ENCODE data around the gene MAK.
A peak's percentile ranks its signal among the peaks of the same experiment; 100 is the strongest.
"Not testable (repeated sequence)": the region's sequence is repeated elsewhere in the genome, so short reads cannot be mapped to it uniquely, and the experiment has no call there.

The MAK gene

GRCh38 chr6:10723567-10723881, 114.8 kb downstream of the MAK start:
- no peak for DNase-seq (ENCODE audit: low read depth)
- TF ChIP-seq, protein P1, sequence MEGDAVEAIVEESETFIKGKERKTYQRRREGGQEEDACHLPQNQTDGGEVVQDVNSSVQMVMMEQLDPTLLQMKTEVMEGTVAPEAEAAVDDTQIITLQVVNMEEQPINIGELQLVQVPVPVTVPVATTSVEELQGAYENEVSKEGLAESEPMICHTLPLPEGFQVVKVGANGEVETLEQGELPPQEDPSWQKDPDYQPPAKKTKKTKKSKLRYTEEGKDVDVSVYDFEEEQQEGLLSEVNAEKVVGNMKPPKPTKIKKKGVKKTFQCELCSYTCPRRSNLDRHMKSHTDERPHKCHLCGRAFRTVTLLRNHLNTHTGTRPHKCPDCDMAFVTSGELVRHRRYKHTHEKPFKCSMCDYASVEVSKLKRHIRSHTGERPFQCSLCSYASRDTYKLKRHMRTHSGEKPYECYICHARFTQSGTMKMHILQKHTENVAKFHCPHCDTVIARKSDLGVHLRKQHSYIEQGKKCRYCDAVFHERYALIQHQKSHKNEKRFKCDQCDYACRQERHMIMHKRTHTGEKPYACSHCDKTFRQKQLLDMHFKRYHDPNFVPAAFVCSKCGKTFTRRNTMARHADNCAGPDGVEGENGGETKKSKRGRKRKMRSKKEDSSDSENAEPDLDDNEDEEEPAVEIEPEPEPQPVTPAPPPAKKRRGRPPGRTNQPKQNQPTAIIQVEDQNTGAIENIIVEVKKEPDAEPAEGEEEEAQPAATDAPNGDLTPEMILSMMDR (IDR thresholded peaks at IDR 0.05; ENCODE audit: control insufficient read depth, extremely low read depth, insufficient read depth) = no peak
- H3K4me3 ChIP-seq (ENCODE audit: low read depth, low read length) = peak overlapping the region; percentile 91

GRCh38 chr6:10722820-10723566, 115.3 kb downstream of the MAK start, which contains the start of gene TMEM14C:
TMEM14C (plus strand) TSS chr6:10723070; CDS start chr6:10724614, 1,544 bp downstream.
- DNase-seq (ENCODE audit: low read depth) = peak; percentile 97
- H3K4me3 ChIP-seq (ENCODE audit: low read depth, low read length) = peak within 1 kb of the TSS; percentile 91
- TF ChIP-seq, protein P1 (IDR thresholded peaks at IDR 0.05; ENCODE audit: control insufficient read depth, extremely low read depth, insufficient read depth) = no peak

- no peak for DNase-seq (ENCODE audit: low read depth)
- TF ChIP-seq, protein P1 (IDR thresholded peaks at IDR 0.05; ENCODE audit: control insufficient read depth, extremely low read depth, insufficient read depth) = no peak
- peak overlapping the region; percentile 91 for H3K4me3 ChIP-seq (ENCODE audit: low read depth, low read length)
Measured at GRCh38 chr6:10722570-10722819, 115.8 kb downstream of the MAK start.

DNA sequence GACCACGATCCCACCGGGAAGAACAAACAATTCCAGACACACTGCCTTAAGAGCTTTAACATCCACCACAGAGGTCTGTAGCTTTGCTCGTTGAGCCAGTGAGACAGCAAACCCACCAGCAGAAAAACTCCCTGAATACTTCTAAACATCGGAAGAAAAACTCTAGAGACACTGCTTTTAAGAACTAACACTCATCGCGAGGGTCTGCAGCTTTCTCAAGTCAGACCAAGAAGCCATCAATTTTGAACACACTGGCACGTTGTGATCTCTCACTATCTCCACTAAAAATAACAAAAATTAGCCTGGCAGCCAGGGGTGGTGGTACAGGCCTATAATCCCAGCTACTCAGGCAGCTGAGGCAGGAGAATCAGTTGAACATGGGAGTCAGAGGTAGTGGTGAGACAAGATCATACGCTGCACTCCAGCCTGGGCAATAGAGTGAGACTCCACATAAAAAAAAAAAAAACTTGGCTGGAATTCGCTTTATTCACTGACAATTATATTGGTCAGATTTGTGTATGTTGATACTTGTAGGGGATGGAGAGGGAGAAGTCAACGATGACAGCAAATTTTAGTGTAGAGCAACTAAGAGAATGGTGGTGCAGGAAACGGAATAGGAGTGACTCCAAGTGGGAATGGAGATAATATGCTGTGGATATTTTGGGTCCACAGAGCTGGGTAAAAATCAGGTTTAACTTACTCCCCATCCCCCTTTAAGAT, 116.3 kb downstream of the MAK start:
- TF ChIP-seq, protein P1 (IDR thresholded peaks at IDR 0.05; ENCODE audit: control insufficient read depth, extremely low read depth, insufficient read depth) = no peak
- peak overlapping the region; percentile 91 for H3K4me3 ChIP-seq (ENCODE audit: low read depth, low read length)
- no peak for DNase-seq (ENCODE audit: low read depth)

- not testable (repeated sequence) for DNase-seq (ENCODE audit: low read depth); H3K4me3 ChIP-seq (ENCODE audit: low read depth, low read length)
Measured at GRCh38 chr6:10720960-10721849, 117.1 kb downstream of the MAK start.

DNA sequence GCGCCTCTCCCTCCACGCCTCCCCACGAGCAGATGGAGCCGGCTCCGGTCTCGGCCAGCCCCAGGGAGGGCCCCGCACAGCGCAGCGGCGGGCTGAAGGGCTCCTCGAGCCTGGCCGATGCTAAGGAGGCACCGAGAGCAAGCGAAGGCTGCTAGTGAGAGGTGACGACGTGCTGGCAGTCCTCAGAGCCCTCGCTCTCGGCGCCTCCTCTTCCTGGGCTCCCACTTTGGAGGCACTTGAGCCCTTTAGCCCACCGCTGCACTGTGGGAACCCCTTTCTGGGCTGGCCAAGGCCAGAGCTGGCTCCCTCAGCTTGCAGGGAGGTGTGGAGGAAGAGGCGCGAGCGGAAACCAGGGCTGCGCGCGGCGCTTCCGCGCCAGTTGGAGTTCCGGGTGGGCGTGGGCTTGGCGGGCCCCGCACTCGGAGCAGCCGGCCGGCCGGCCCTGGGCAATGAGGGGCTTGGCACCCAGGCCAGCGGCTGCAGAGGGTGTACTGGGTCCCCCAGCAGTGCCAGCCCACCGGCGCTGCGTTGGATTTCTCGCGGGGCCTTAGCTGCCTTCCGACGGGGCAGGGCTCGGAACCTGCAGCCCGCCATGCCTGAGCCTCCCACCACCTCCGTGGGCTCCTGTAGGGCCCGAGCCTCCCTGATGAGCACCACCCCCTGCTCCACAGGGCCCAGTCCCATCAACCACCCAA, 117.9 kb downstream of the MAK start:
- H3K4me3 ChIP-seq (ENCODE audit: low read depth, low read length) = no peak overlapping the region
- no peak for DNase-seq (ENCODE audit: low read depth)

More for the DNA sequence above, 117.9 kb downstream of the MAK start:
- TF ChIP-seq, protein P1 (IDR thresholded peaks at IDR 0.05; ENCODE audit: control insufficient read depth, extremely low read depth, insufficient read depth) = no peak
